Osteocyte (in vitro differentiated cells): ENCODE measurements around the gene MTHFD1L. TPM values are rescaled to one million over a fixed set of nuclear protein-coding genes. Genes with fewer than 3 reads are reported as not detected.

Experiments
- DNase-seq: peaks from one replicate; pipeline ENCODE4 v3.0.0; 2021; ENCODE audit warnings: mixed read lengths; ENCODE audit not compliant: unreplicated experiment; ENCODE audit errors: extremely low spot score
- H3K27ac Mint-ChIP-seq: one replicate; pipeline ENCODE4 v1.8.0; 2021; ENCODE audit warnings: mild to moderate bottlenecking, mixed read lengths; ENCODE audit not compliant: unreplicated experiment
- H3K27me3 Mint-ChIP-seq: one replicate; pipeline ENCODE4 v1.8.0; 2021; ENCODE audit warnings: mixed read lengths; ENCODE audit not compliant: unreplicated experiment
- H3K36me3 Mint-ChIP-seq: one replicate; pipeline ENCODE4 v1.8.0; 2021; ENCODE audit warnings: mixed read lengths; ENCODE audit not compliant: unreplicated experiment
- H3K4me1 Mint-ChIP-seq: one replicate; pipeline ENCODE4 v1.8.0; 2021; ENCODE audit warnings: mixed read lengths; ENCODE audit not compliant: unreplicated experiment
- H3K4me3 Mint-ChIP-seq: one replicate; pipeline ENCODE4 v1.8.0; 2021; ENCODE audit warnings: mild to moderate bottlenecking, moderate library complexity, mixed read lengths; ENCODE audit not compliant: unreplicated experiment
- H3K9me3 Mint-ChIP-seq: one replicate; pipeline ENCODE4 v1.8.0; 2021; ENCODE audit warnings: mixed read lengths; ENCODE audit not compliant: unreplicated experiment
- total RNA-seq: library from RNA; stranded (reverse); gene quantifications from 2 replicates; pipeline ENCODE4 v1.2.1, GENCODE V29; 2021
- TF ChIP-seq, protein P1 (sequence below): fragments of 200-600 bp; sonication (generic); IDR thresholded peaks from 2 replicates; pipeline ENCODE4 v1.5.0; 2021; ENCODE audit warnings: antibody characterized with exemption, mild to moderate bottlenecking, moderate library complexity

MTHFD1L gene
- total RNA-seq, 1 donor from 2014 or later: 63.2 TPM

DNA sequence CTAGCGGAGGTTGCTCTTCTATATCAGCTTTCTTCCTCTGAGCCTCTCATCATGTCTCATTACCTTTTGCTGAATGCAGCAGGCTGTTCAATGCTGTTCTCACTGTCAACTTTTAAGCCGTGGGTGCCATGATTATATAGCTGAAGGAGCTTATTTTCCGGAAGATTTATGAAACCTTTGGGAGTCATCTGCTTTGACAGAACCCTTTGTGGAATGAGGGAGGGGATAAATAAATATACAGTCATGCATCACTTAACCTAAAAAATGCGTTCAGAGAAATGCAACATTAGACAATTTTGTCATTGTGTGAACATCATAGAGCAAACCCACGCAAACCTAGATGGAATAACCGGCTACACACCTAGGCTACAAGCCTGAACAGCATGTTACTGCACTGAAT lies 272.0 kb downstream of the MTHFD1L start:
- Mint-ChIP-seq H3K4me3 (no peak overlapping the region), H3K27me3 (no peaks in the 10 kb centered on the region), H3K36me3 (no peaks in the 10 kb centered on the region), H3K4me1 (peaks cover 11% of the 10 kb centered on the region), H3K9me3 (no peaks in the 10 kb centered on the region), H3K27ac (no peak overlapping the region)
- no peak for DNase-seq
- TF ChIP-seq, protein P1, sequence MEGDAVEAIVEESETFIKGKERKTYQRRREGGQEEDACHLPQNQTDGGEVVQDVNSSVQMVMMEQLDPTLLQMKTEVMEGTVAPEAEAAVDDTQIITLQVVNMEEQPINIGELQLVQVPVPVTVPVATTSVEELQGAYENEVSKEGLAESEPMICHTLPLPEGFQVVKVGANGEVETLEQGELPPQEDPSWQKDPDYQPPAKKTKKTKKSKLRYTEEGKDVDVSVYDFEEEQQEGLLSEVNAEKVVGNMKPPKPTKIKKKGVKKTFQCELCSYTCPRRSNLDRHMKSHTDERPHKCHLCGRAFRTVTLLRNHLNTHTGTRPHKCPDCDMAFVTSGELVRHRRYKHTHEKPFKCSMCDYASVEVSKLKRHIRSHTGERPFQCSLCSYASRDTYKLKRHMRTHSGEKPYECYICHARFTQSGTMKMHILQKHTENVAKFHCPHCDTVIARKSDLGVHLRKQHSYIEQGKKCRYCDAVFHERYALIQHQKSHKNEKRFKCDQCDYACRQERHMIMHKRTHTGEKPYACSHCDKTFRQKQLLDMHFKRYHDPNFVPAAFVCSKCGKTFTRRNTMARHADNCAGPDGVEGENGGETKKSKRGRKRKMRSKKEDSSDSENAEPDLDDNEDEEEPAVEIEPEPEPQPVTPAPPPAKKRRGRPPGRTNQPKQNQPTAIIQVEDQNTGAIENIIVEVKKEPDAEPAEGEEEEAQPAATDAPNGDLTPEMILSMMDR: no peak

DNA sequence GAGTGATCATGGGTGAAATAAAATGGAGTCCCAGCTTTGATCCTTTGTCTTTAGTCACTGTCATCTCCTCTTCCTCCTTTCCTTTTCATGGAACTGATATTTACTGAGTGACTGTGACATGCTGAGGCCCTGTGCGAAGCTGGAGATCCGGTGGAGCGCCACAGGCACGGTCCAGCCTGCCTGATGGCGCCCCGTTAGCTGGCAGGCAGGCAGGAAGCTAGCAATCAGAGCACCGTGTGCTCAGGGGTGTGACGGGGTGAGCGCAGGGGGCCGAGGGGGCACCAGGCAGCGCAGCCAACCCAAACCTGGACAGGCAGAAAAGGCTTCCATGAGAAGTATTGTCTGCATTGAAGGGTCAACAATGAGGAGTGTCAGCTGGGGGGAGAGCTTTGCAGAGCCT lies 274.0 kb downstream of the MTHFD1L start:
- H3K27me3 Mint-ChIP-seq: no peaks in the 10 kb centered on the region
- no peaks in the 10 kb centered on the region for H3K36me3 Mint-ChIP-seq
- no peak overlapping the region for H3K4me3 Mint-ChIP-seq
- no peak overlapping the region for H3K27ac Mint-ChIP-seq
- H3K4me1 Mint-ChIP-seq: peaks cover 14% of the 10 kb centered on the region
- TF ChIP-seq, protein P1: no peak
- no peaks in the 10 kb centered on the region for H3K9me3 Mint-ChIP-seq
- no peak for DNase-seq

DNA sequence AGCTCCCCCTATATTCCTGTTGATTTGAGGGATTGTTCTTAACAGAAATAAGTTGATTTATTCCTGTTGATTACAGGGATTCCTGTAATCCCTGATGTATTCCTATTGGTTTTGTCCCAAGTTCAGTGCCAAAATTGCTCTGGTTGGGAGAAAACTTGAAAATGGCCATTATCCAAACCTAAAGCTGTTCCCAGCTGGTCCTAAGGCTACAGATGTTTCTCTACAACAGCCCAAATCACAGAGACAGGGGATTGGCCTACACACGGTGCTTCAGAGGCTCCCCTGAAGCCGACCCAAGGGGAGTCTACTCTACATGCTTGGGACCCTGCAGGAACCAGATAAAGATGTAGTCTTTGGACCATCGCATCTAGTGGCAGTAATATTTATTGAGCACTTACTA lies 275.3 kb downstream of the MTHFD1L start:
- Mint-ChIP-seq H3K27me3 (no peaks in the 10 kb centered on the region), H3K27ac (no peak overlapping the region), H3K36me3 (peaks cover under 1% of the 10 kb centered on the region), H3K9me3 (no peaks in the 10 kb centered on the region), H3K4me3 (no peak overlapping the region), H3K4me1 (peaks cover 14% of the 10 kb centered on the region)
- no peak for DNase-seq
- TF ChIP-seq, protein P1: no peak

DNA sequence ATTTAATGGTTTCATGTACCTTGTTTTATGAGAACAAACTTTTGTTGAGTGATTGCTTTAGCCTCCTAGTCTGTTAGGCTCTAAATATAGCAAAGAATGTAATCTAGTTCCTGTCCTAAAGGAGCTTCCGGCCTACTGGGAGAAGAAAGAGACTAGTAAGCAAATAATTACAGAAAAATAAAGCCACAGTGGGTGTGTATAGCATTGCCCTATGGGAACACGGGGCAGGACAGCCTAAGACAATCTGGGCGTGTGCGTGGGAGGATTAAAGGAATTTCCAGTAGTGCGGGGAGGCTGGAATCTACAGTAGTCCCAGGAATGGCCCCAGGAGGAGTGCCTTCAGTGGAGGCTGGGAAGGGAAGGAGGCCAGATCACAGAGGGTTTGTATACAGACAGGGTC lies 276.2 kb downstream of the MTHFD1L start:
- Mint-ChIP-seq H3K27ac (no peak overlapping the region), H3K36me3 (peaks cover 3% of the 10 kb centered on the region), H3K4me3 (no peak overlapping the region), H3K27me3 (no peaks in the 10 kb centered on the region), H3K4me1 (peaks cover 12% of the 10 kb centered on the region), H3K9me3 (peaks cover 2% of the 10 kb centered on the region)
- TF ChIP-seq, protein P1: no peak
- DNase-seq: no peak

DNA sequence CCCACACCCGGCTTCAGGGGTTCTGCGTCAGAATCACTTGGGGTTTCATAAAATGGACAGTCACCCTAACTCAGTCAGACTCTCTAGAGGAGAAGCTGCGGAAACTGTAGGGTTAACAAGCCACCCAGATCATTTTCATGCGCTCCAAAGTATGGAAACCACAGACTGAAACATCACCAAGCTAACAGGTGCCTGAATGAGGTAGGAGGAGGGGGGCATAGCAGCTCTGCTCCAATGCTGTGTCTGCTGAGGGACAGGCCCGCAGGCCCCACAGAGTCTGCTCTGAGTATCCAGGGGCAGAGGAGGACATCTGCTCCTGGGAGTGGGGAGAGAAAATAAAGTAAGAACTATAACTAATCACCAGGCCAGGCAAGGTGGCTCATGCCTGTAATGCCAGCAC lies 277.2 kb downstream of the MTHFD1L start:
- H3K27ac Mint-ChIP-seq: no peak overlapping the region

More for the DNA sequence above, 277.2 kb downstream of the MTHFD1L start:
- DNase-seq: no peak
- no peaks in the 10 kb centered on the region for H3K27me3 Mint-ChIP-seq
- H3K4me3 Mint-ChIP-seq: no peak overlapping the region
- peaks cover 4% of the 10 kb centered on the region for H3K36me3 Mint-ChIP-seq
- peaks cover 10% of the 10 kb centered on the region for H3K4me1 Mint-ChIP-seq
- TF ChIP-seq, protein P1: no peak
- H3K9me3 Mint-ChIP-seq: peaks cover 4% of the 10 kb centered on the region
